Colonic mucosa (tissue), 4 donors: ENCODE measurements around the gene LARGE1. TPM values are rescaled to one million over a fixed set of nuclear protein-coding genes. Genes with fewer than 3 reads are reported as not detected.

ENCODE experiments used
- DNase-seq: peaks from one replicate; pipeline ENCODE4 v3.0.0-alpha.2; 2020
- H3K27ac ChIP-seq: fragments of 200-600 bp; one replicate; pipeline ENCODE4 v1.8.0; 2021
- H3K27me3 ChIP-seq: fragments of 200-600 bp; one replicate; pipeline ENCODE4 v1.8.0; 2021
- H3K36me3 ChIP-seq: fragments of 200-600 bp; one replicate; pipeline ENCODE4 v1.8.0; 2021
- H3K4me1 ChIP-seq: fragments of 200-600 bp; one replicate; pipeline ENCODE4 v1.8.0; 2021; ENCODE audit warnings: mild to moderate bottlenecking
- H3K4me3 ChIP-seq: fragments of 200-600 bp; one replicate; pipeline ENCODE4 v1.8.0; 2021
- H3K9ac ChIP-seq, 2 donors: one replicate each; pipeline ENCODE4 v1.7.0; 2013; ENCODE audit warnings: control low read depth in 2 of 2, low read depth in 2 of 2, low read length in 2 of 2
- H3K9me3 ChIP-seq: fragments of 200-600 bp; one replicate; pipeline ENCODE4 v1.8.0; 2021
- intact Hi-C: fragments of 100-400 bp; cut with DNase I; formaldehyde crosslinking; loops from one replicate; pipeline ENCODE4 v1.14.1; 2022
- total RNA-seq, 2 donors: library from RNA; stranded (reverse); fragmentation: NEBNext Ultra II Directional in 1 of 2; extraction: Animal tissue kit (Norgen Biotek cat#: 25700) in 1 of 2; gene quantifications; one replicate each; pipeline ENCODE4 v1.2.1, GENCODE V29; 2021
- TF ChIP-seq, protein P1 (sequence below): fragments of 200-600 bp; IDR thresholded peaks from one replicate; pipeline ENCODE4 v1.8.0; 2022; ENCODE audit warnings: antibody characterized with exemption, mild to moderate bottlenecking
- donor health status: healthy.
- donor health status: DM: no; HTN: no; CAD: no.
- donor health status: DM: no; HTN: no; CAD: no.

The LARGE1 gene
- total RNA-seq, 2 donors from 2014 or later, result 45.2 to 46.5 TPM

DNA sequence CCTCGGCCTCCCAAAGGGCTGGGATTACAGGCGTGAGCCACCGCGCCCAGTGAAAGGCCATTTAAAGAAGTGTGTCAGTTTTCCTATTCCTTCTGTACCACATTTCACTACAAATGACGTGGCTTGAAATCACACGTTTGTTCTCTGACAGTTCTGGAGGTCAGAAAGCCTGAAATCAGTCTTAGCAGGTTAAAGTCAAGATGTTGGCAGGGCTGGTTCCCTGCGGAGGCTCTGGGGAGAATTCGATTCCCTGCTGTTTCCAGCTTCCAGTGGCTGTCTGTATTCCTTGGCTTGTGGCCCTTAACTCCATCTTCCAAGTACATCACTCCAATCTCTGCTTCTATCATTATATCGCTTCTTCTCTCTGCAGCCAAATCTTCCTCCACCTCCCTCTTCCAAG is 383.2 kb downstream of the LARGE1 start:
- H3K4me3 ChIP-seq, result no peak overlapping the region
- H3K4me1 ChIP-seq, result no peaks in the 10 kb centered on the region
- no peak overlapping the region for H3K27ac ChIP-seq
- H3K9ac ChIP-seq, result no peak overlapping the region
- H3K36me3 ChIP-seq, result no peaks in the 10 kb centered on the region
- intact Hi-C loops, result no loop called here
- no peak for DNase-seq
- H3K9me3 ChIP-seq, result no peaks in the 10 kb centered on the region
- H3K27me3 ChIP-seq, result no peaks in the 10 kb centered on the region
- TF ChIP-seq, protein P1, sequence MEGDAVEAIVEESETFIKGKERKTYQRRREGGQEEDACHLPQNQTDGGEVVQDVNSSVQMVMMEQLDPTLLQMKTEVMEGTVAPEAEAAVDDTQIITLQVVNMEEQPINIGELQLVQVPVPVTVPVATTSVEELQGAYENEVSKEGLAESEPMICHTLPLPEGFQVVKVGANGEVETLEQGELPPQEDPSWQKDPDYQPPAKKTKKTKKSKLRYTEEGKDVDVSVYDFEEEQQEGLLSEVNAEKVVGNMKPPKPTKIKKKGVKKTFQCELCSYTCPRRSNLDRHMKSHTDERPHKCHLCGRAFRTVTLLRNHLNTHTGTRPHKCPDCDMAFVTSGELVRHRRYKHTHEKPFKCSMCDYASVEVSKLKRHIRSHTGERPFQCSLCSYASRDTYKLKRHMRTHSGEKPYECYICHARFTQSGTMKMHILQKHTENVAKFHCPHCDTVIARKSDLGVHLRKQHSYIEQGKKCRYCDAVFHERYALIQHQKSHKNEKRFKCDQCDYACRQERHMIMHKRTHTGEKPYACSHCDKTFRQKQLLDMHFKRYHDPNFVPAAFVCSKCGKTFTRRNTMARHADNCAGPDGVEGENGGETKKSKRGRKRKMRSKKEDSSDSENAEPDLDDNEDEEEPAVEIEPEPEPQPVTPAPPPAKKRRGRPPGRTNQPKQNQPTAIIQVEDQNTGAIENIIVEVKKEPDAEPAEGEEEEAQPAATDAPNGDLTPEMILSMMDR, result no peak

DNA sequence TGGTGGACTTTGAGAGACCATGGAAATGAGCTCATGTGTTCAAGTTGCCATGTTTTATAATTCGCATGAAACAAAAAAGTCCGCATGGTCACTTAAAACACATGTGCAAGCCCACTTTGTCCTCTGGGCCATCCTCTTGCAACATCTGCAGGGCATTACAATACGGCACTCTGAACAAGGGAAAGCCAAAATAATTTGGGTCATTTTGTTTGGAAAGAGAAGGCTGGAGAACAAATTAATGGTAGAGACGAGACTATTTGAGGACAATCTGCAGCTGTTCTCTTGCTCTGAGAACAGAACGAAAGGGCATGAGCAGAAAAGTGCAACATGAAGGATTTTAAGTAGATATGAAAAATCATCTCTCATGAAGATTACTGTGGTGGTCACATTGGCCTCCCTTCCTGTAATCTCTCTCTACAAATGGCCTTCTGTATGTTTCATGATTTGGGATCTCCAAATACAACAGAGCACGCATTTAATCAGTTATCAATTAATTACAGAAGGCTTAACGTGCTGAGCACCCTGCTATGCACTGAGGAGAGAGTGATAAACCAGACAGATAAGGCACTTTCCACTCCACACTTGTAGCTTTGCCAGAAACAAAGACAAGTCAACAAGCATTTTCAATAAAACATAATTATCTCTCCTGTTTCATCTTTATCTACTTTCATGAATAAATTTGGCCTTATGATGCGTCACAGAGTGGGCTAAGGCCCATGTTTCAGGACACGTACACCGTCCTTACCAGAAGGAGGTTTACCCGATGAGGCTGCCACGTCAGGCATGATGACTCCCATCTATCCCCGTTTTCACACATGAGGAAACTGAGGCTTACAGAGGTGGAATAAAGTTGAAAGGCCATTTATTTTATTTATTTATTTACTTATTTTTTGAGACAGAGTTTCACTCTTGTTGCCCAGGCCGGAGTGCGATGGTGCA is 384.1 kb downstream of the LARGE1 start:
- DNase-seq, result no peak
- TF ChIP-seq, protein P1, result no peak
- intact Hi-C loops, result no loop called here
- Histone ChIP-seq H3K27me3 (no peaks in the 10 kb centered on the region), H3K9me3 (no peaks in the 10 kb centered on the region), H3K36me3 (no peaks in the 10 kb centered on the region), H3K27ac (no peak overlapping the region), H3K4me3 (no peak overlapping the region), H3K4me1 (no peaks in the 10 kb centered on the region), H3K9ac (no peak overlapping the region)

DNA sequence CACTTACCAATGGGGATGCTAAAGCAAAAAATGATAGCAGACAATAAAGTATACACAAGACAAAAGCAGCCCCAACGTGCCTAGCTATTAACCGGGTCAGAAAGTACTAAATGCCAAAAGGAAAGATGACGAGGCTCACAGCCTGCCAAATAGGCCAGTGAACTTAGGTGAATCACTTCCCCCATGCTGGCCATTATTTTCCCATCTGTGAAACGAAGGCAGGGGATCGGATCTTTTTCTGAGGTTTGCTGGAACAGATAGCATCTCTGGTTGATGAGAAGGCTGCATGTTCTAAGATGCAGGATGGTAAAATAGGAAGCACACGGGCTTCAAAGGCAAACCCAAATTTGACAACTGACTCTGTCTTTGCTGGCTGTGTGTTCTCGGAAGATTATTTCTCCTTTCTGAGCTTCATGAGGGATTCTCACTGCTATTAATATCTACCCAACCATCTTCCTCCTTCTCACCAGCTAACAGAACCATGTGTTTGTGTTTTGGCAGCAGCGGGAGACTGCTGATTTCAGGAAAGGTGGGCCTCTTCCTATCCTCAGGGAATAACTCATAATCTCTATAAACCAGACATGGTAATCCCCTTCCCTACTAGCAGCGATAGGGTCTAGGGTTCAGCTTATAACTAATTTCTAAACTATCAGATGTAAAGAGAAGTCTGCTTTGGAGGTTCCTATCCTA is 390.7 kb downstream of the LARGE1 start:
- intact Hi-C loops, result loop anchor here (10.0 kb wide), 1 partner anchor 575 kb away; no protein-coding TSS in a partner anchor
- no peak for DNase-seq

DNA sequence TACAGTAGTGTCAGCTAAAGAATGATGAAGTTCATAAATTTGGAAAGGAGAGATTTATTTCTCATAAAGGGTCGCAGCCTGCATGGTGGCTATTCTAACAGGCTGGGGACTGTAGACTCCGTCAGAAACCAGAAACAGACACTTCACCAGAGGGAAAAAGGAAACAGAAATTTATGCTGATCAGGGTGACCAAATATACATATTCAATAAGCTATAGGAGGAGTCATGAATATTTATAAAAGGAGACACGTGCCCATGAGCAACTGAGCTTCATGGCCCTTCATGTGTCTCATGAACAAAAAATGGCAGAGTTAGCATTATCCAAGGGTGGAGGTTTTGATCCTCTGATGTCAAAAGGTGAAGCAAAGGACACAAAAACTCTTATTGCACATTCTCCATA is 392.1 kb downstream of the LARGE1 start:
- intact Hi-C loops, result loop anchor here (10.0 kb wide), 1 partner anchor 577 kb away; no protein-coding TSS in a partner anchor
- TF ChIP-seq, protein P1, result no peak
- no peak overlapping the region for H3K4me3 ChIP-seq

More for the DNA sequence above, 390.7 kb downstream of the LARGE1 start:
- TF ChIP-seq, protein P1, result no peak
- Histone ChIP-seq H3K4me3 (no peak overlapping the region), H3K4me1 (no peaks in the 10 kb centered on the region), H3K27me3 (no peaks in the 10 kb centered on the region), H3K9me3 (no peaks in the 10 kb centered on the region), H3K27ac (no peak overlapping the region), H3K9ac (no peak overlapping the region), H3K36me3 (no peaks in the 10 kb centered on the region)

DNA sequence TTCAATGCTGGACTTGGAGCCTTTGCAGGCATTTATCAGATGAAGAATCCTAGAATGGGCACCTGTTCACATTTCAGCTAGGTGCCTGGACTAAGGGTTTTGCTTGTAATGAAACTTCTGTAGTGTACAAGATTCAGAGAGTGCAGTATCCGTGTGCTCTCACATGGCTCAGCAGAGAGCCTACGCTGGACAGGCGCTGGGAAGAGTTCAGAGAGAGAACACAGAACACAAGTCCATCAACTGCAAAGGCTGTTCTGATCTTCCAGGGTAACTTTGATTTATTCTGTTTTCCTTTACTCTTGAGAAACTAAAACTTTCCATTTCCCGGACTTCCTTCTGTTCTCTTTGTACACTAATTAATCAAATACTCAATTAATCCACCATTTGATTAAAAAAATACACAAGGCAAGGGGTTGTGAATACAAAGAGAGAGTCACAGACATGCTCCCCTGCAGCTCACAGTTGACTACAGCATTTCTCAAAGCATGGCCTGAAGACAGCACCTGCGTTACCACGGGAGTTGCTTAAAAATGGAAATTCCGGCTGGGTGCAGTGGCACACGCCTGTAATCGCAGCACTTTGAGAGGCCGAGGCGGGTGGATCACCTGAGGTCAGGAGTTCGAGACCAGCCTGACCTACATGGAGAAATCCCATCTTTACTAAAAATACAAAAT is 393.7 kb downstream of the LARGE1 start:
- Histone ChIP-seq H3K4me3 (no peak overlapping the region), H3K9ac (no peak overlapping the region), H3K27me3 (no peaks in the 10 kb centered on the region), H3K27ac (no peak overlapping the region), H3K36me3 (no peaks in the 10 kb centered on the region), H3K4me1 (no peaks in the 10 kb centered on the region), H3K9me3 (no peaks in the 10 kb centered on the region)
- TF ChIP-seq, protein P1, result no peak
- intact Hi-C loops, result loop anchor here (10.0 kb wide), 1 partner anchor 578 kb away; no protein-coding TSS in a partner anchor
- no peak for DNase-seq

More for the DNA sequence above, 392.1 kb downstream of the LARGE1 start:
- no peak overlapping the region for H3K9ac ChIP-seq
- H3K9me3 ChIP-seq, result no peaks in the 10 kb centered on the region
- DNase-seq, result no peak
- H3K4me1 ChIP-seq, result no peaks in the 10 kb centered on the region
- no peak overlapping the region for H3K27ac ChIP-seq
- no peaks in the 10 kb centered on the region for H3K27me3 ChIP-seq
- H3K36me3 ChIP-seq, result no peaks in the 10 kb centered on the region
